ENCODE results near the gene TSPAN16. TPM values are rescaled to one million over a fixed set of nuclear protein-coding genes. Genes with fewer than 3 reads are reported as not detected.

Gene TSPAN16
- total RNA-seq, 1 experiment from 2014 or later = not detected

DNA sequence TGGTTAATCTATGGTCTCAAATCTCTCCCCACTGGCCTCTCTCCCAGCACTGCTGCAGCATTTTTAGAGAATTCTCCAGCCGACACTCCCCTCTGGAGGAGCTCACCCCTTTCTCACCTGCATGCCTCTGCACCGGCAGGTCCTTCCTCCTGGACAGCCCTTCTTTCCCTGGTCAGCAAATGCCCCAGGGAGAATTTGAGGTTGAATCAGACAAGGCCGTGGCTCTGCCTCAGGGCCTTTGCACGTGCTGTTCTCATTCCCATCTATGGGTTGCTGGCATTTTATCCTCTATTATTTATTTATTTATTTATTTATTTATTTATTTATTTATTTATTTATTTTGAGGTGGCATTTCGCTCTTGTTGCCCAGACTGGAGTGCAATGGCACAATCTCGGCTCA is 32.2 kb upstream of the TSPAN16 start:
- Histone ChIP-seq H4K20me1 (ENCODE audit: control insufficient read depth, insufficient read depth, insufficient read length) (no peaks in the 10 kb centered on the region), H3K79me2 (ENCODE audit: insufficient read depth, low read length) (no peaks in the 10 kb centered on the region), H3K4me2 (ENCODE audit: insufficient read depth, insufficient read length, low read length) (no peak overlapping the region), H2AFZ (ENCODE audit: low read length) (no peak overlapping the region), H2BK15ac (ENCODE audit: low read depth, low read length) (no peak overlapping the region; the same call in 1 of the 2 replicates), H3K56ac (ENCODE audit: insufficient read length, low read depth, low read length) (no peak overlapping the region), H3K27ac (ENCODE audit: insufficient read length, low read depth, low read length) (no peak overlapping the region), H4K91ac (ENCODE audit: insufficient read length, low read depth, low read length) (no peak overlapping the region), H3K4me1 (ENCODE audit: insufficient read depth, low read length) (no peaks in the 10 kb centered on the region), H3K79me1 (ENCODE audit: insufficient read depth, low read depth, low read length, poor library complexity, severe bottlenecking) (no peaks in the 10 kb centered on the region), H4K8ac (replicated peaks; ENCODE audit: insufficient read length, low read depth, low read length) (no peak overlapping the region), H2BK5ac (ENCODE audit: insufficient read length, low read length) (no peak overlapping the region), H2AK5ac (ENCODE audit: insufficient read length, low read length) (no peak overlapping the region), H3K14ac (ENCODE audit: insufficient read depth, low read length) (no peak overlapping the region), H3K9me3 (ENCODE audit: control insufficient read depth, low read depth, low read length) (no peaks in the 10 kb centered on the region), H3K23ac (ENCODE audit: insufficient read length, low read depth, low read length) (no peak overlapping the region), H4K5ac (ENCODE audit: insufficient read length, low read depth, low read length) (no peak overlapping the region), H3K27me3 (ENCODE audit: insufficient read depth, low read length) (no peaks in the 10 kb centered on the region), H2BK120ac (ENCODE audit: low read depth, low read length, poor library complexity, severe bottlenecking) (no peak overlapping the region), H3K23me2 (ENCODE audit: insufficient read length, low read depth, low read length, poor library complexity, severe bottlenecking) (peaks cover 9% of the 10 kb centered on the region), H3K9ac (ENCODE audit: extremely low read depth, insufficient read length, low read length) (no peak overlapping the region), H3K4ac (ENCODE audit: low read depth, low read length) (no peak overlapping the region), H3K18ac (ENCODE audit: insufficient read length, low read depth, low read length) (no peak overlapping the region), H2BK20ac (ENCODE audit: low read depth, low read length, poor library complexity, severe bottlenecking) (no peak overlapping the region), H2BK12ac (ENCODE audit: insufficient read length, low read depth, low read length) (no peak overlapping the region), H3T11ph (ENCODE audit: low read length) (no peak overlapping the region)
- H3K27me3 Mint-ChIP-seq (ENCODE audit: low read depth) = peaks cover 2% of the 10 kb centered on the region; the same call in 1 of the 2 replicates
- peak overlapping the region; percentile 36 to 66; a peak in 3 of 5 replicates for H3K4me3 Mint-ChIP-seq
- H3K27ac Mint-ChIP-seq = no peak overlapping the region
- H3K36me3 Mint-ChIP-seq (ENCODE audit: insufficient read depth in 1 of 3, low read depth in 3 of 3) = no peaks in the 10 kb centered on the region; a peak in 1 of 7 replicates
- no peaks in the 10 kb centered on the region for H3K9me3 Mint-ChIP-seq
- TF ChIP-seq, protein P1, sequence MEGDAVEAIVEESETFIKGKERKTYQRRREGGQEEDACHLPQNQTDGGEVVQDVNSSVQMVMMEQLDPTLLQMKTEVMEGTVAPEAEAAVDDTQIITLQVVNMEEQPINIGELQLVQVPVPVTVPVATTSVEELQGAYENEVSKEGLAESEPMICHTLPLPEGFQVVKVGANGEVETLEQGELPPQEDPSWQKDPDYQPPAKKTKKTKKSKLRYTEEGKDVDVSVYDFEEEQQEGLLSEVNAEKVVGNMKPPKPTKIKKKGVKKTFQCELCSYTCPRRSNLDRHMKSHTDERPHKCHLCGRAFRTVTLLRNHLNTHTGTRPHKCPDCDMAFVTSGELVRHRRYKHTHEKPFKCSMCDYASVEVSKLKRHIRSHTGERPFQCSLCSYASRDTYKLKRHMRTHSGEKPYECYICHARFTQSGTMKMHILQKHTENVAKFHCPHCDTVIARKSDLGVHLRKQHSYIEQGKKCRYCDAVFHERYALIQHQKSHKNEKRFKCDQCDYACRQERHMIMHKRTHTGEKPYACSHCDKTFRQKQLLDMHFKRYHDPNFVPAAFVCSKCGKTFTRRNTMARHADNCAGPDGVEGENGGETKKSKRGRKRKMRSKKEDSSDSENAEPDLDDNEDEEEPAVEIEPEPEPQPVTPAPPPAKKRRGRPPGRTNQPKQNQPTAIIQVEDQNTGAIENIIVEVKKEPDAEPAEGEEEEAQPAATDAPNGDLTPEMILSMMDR (conservative IDR thresholded peaks at IDR 0.05) = no peak
- H3K4me1 Mint-ChIP-seq = peaks cover 12 to 26% of the 10 kb centered on the region in 2 experiments
- DNase-seq = no peak
- no CpG with 5 or more reads among the region's 6 CpGs for WGBS (ENCODE audit: extremely low coverage, insufficient read length, low lambda C conversion rate)

All from H9 (cell line).